Activated T-cell treated with anti-CD3 and anti-CD28 coated beads for 4 hours (primary cell): ENCODE measurements around the gene ZNF511.

ENCODE experiments used
- DNase-seq: peaks from one replicate; pipeline ENCODE4 v3.0.0-alpha.2; 2020

The ZNF511 gene

DNA sequence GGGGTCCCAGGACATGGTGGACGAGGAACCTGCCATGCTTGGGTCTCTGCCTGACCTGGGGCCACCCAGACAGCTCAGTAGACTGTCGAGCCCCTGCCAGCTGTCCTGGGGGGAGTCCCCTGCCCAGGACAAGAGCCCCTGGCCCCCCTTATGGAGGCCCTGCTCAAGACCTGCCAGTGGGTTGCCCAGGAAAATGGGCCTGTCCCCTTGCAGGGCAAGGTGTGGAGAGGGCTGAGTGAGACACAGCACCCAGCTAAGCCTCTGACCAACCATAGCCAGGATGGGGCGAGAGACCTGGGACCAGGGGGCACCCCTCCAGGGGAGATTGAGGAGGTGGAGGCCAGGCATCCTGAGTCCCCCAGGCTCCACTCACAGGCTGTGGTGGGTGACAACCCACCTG is 47.3 kb downstream of the ZNF511 start:
- no peak for DNase-seq

DNA sequence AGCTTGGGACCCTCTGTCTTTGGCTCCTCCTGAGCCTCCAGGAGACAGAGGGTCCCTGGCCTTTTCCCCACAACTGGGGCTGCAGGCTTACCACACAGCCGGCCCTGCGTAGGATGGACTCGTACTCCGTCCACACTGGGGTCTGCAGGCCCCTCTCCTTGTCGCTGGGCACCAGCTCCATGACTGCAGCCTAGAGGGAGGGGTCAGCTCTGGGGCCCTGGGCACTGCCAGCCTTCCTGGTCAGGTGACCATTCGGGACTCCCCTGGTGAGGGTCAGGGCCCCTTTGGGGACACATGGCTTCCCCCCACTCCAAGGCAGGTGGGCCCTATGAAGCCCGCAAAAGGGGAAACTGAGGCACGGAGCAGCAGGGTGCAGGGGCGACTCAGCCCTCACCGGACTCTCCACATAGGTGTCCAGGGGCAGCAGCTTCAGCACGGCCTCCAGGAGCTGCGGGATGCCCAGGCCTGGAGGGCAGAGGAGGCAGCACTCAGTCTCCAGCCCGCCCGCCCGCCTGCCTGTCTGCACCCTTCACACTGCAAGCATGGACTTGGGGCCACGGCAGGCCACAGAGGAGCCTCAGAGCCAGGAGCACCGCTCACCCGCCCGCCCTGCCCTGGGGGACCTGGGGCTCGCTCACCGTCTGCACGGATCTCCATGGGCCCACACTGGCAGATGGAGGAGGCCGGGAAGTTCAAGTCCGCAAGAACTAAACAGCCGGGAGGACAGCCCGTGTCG is 48.0 kb downstream of the ZNF511 start:
- DNase-seq: no peak

DNA sequence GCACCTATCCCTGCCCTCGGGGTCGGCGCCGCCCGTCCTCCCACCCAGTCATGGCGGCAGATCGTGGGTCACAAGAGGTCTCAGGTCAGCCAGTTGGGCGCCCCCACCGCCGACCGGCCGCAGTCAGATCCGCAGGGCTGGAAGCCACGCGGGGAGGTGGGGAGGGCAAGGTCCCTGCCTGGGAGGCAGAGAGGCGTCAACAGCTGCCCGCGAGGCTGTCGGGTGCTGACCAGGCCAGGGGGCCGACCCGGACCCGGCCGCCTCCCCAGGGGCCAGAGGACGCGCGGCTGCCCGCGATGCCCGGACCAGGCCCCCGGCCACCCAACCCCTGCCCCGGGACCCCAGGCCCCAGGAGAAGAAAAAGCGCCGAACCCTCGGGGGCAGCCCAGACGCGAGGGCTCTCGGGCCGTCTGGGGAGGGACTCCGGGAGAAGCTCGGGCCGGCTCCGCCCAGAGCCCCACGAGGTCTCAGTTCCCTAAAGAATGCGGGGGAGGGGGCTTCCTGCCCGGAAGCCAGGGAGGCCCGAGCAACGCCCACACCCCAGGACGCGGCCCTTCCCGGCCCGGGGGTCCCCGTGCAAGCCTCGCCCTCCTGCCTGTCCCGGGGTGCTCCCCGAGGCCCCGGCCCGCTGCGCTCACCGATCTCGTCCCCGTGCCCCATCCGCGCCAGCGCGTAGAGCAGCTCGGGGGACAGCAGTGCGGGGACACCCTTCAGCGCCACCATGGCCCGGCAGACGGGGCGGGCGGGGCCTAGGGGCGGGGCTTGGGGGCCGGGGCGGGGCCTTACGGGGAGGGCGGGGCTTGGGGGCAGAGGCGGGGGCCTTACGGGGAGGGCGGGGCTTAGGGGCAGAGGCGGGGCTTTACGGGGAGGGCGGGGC is 48.8 kb downstream of the ZNF511 start, which contains the start of gene FUOM:
TSS of gene FUOM (minus strand) at position 735 of the 877 bp plus-strand sequence. CDS start at position 723, 12 bp downstream.
- peak; percentile 54 for DNase-seq

DNA sequence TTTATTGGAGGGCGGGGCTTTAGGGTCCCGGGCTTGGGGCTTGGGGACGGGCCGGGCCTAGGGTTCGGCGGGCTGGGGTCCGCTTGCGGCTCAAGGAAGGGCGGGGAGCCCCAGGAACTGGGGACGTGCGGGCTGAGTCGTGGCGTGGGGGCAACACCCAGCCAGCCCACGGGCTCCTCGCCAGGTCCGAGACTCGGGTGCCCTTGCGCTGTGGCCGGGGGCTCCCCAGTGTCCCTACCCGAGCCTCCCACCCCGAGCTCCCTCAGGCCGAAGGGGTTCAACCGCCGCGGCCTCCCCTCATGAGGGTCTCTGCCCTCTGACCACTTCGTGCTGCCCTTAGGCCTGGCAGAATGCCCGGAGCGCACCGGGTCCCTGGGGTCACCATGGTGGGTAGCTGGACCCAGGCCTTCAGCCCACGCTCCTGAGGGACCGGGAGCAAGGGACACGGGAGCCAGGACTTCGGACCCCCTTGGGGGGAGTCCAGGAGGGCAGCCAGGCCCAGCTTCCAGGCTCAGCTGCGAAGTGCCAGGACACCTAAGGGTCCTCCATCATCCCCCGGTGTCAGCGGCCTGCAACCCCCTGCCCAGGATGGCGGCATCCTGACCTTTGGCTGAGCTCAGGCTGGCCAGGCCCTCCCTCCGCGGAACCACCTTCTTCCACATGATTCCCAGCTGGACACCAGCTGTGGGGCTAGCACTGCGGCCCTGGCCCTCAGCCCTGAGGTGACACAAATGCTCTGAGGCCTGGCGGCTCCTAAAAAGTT is 49.6 kb downstream of the ZNF511 start:
- DNase-seq: no peak

DNA sequence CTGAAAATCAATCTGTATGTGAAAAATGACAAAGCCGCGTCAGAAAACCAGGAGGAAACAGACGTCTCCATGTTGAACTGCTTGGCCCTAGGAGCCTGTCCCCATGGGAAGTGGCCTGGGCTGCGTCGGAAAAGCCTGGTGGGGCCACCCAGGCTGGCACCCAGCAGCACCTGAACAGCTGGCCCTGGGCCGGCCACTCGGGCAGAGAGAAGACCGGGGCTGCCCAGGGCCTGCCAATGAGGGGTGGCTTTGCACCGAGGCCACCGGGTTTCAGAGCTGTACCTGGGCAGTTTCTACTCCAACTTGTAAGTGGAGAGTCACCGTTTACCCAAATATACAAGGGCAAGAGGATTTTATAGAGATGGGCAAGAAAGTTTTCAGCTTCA is 50.2 kb downstream of the ZNF511 start:
- DNase-seq: no peak

DNA sequence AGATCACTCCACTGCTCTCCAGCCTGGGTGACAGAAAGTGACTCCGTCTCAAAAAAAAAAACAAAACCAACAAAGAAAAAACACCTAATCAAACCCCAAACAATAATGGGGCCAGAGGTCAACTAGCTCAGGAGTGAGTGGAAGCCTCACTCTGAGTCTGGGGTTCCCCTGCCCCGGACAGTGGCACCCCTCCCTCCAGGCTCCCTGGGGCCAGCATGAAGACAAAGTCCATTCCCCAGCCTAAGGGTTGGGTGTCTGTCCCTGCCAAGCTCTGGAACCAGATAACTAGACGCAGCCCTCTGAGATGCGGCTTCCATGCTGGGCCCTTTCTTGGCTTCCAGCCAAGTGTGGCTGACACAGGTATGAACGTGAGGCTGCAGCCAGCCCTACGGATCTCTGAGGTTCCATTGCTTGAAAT is 50.8 kb downstream of the ZNF511 start:
- DNase-seq: no peak

DNA sequence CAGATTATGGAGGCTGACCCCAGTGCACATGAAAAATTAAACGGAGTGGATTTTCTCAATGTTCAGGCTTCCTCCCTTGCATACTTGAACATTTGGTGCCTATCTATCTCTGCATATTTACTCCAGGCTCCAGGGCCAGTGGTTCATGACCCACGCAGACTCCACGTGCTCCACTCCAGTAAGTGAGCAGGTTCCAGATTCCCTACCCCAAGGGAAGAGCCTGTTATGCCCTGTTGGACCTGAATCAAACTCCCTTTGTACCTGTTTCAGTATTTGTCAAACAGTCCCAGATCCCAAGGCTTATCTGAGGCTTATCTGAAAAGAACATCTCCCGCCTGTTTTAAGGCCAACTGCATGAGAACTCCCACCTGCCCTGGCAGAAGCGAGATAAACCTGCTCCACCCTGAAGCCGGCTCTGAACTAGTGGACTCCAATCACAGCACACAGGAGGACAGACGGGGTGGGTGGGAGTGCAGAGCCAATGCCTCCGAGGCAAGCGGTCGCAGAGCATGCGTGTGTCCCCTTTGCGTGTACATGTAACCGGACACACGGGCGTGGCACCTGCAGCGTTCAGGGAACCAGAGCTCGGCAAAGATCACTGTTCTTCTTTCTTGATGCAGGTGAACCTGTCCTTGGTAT is 51.4 kb downstream of the ZNF511 start:
- DNase-seq: no peak

DNA sequence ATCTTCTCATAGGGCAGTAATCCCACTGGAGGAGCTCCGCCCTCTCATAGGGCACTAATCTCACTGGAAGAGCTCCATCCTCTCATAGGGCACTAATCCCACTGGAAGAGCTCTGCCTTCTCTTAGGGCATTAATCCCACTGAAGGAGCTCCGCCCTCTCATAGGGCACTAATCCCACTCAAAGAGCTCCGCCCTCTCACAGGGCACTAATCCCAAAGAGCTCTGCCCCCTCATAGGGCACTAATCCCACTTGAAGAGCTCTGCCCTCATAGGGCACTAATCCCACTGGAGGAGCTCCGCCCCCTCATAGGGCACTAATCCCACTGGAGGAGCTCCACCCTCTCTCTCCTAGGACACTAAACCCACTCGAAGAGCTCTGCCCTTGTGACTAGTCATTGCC is 52.5 kb downstream of the ZNF511 start:
- DNase-seq: no peak

DNA sequence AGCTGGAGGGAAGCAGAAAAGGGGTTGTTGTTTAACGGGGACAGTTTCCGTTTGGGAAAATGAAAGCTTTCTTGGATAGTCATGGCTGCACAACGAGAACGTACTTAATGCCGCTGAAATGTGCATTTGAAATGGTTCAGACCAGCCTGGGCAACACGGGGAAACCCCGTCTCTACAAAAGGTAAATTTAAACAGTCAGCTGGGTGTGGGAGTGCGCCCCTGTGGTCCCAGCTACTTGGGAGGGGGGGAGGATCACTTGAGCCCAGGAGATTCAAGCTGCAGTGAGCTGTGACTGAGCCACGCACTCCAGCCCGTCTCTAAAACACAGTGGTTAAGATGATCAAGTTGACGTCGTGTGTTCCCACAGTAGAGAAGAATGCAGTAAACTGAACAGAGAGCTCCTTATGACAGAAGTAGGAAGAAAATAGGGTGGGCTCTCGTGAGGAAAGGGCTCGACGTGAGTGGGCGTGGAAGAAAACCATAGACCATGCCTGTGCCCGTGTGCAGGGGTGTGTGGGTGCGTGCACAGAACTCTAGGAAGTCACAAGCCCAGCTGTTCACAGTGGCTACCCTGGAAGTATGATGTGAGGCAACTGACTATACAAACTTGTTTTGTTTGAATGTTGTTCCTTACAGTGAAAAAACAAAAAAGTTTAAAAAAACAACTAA is 53.2 kb downstream of the ZNF511 start:
- no peak for DNase-seq
